HCT116 (cell line): Measurements from ENCODE around the gene KIAA0232.

Experiments used
- CTCF ChIP-seq, 3 experiments: fragments of 200-600 bp in 1 of 3; sonication (generic) in 1 of 3; IDR thresholded peaks in 2 of 3; conservative IDR thresholded peaks in 1 of 3; 2 replicates each; pipeline ENCODE4 v1.5.1; 2012 to 2017; ENCODE audit warnings: low read depth in 2 of 3, low read length in 2 of 3, antibody characterized with exemption in 1 of 3, borderline replicate concordance in 1 of 3, control low read depth in 1 of 3, mild to moderate bottlenecking in 1 of 3, mixed read lengths in 1 of 3, mixed run types in 1 of 3, moderate library complexity in 1 of 3; ENCODE audit not compliant: insufficient read depth in 1 of 3
- EZH2 ChIP-seq: fragments of 200-600 bp; sonication (generic); IDR thresholded peaks from 2 replicates; pipeline ENCODE4 v1.6.1; 2017; ENCODE audit warnings: antibody characterized with exemption, mixed run types
- JUND ChIP-seq: IDR thresholded peaks from 2 replicates; pipeline ENCODE4 v1.6.1; 2012
- POLR2AphosphoS5 ChIP-seq: IDR thresholded peaks from 2 replicates; pipeline ENCODE4 v1.6.1; 2011; ENCODE audit warnings: mild to moderate bottlenecking, low read depth, low read length, moderate library complexity
- RAD21 ChIP-seq: IDR thresholded peaks from 2 replicates; pipeline ENCODE4 v1.6.1; 2012; ENCODE audit warnings: low read depth, mild to moderate bottlenecking
- REST ChIP-seq: IDR thresholded peaks from 2 replicates; pipeline ENCODE4 v1.6.1; 2012; ENCODE audit warnings: low read depth
- YY1 ChIP-seq: IDR thresholded peaks from 2 replicates; pipeline ENCODE4 v1.6.1; 2011; ENCODE audit warnings: low read length, low read depth, moderate library complexity, mild to moderate bottlenecking; ENCODE audit not compliant: insufficient replicate concordance; ENCODE audit errors: extremely low read depth

- TF ChIP-seq YY1, result no peak
- TF ChIP-seq JUND, result no peak
- TF ChIP-seq CTCF (IDR thresholded peaks at IDR 0.05 in 2 of 3, conservative IDR thresholded peaks at IDR 0.05 in 1 of 3; ENCODE audit: borderline replicate concordance in 1 of 3, insufficient read depth in 1 of 3, low read depth in 2 of 3, low read length in 2 of 3), result no peak
- no peak for TF ChIP-seq POLR2AphosphoS5
- TF ChIP-seq RAD21, result no peak
- TF ChIP-seq EZH2, result no peak
- TF ChIP-seq REST, result no peak
Measured at GRCh38 chr4:6887591-6888371, 105.3 kb downstream of the KIAA0232 start.
